GM13977 (cell line): Measurements from ENCODE around the gene P3H2.

Source experiments
- DNase-seq: peaks from one replicate; pipeline ENCODE4 v3.0.0; 2012; ENCODE audit warnings: low spot score
- in situ Hi-C: fragments of 300-500 bp; cut with MboI; formaldehyde crosslinking; loops from one replicate; pipeline ENCODE4 v1.12.0; 2022; ENCODE audit warnings: low sequenced_read_pairs, low pct_unique_long_range_greater_than_20kb, mixed read lengths, inconsistent platforms; ENCODE audit not compliant: unreplicated experiment
- TF ChIP-seq, protein P1 (sequence below): IDR thresholded peaks from 2 replicates; pipeline ENCODE4 v1.5.1; 2012; ENCODE audit warnings: mild to moderate bottlenecking, control low read depth; ENCODE audit not compliant: insufficient read depth; ENCODE audit errors: extremely low read depth, missing control alignments

Gene P3H2

GRCh38 chr3:190059242-190059590 lies 61.5 kb downstream of the P3H2 start:
- TF ChIP-seq, protein P1, sequence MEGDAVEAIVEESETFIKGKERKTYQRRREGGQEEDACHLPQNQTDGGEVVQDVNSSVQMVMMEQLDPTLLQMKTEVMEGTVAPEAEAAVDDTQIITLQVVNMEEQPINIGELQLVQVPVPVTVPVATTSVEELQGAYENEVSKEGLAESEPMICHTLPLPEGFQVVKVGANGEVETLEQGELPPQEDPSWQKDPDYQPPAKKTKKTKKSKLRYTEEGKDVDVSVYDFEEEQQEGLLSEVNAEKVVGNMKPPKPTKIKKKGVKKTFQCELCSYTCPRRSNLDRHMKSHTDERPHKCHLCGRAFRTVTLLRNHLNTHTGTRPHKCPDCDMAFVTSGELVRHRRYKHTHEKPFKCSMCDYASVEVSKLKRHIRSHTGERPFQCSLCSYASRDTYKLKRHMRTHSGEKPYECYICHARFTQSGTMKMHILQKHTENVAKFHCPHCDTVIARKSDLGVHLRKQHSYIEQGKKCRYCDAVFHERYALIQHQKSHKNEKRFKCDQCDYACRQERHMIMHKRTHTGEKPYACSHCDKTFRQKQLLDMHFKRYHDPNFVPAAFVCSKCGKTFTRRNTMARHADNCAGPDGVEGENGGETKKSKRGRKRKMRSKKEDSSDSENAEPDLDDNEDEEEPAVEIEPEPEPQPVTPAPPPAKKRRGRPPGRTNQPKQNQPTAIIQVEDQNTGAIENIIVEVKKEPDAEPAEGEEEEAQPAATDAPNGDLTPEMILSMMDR = no peak
- in situ Hi-C loops = no loop called here
- DNase-seq = no peak

DNA sequence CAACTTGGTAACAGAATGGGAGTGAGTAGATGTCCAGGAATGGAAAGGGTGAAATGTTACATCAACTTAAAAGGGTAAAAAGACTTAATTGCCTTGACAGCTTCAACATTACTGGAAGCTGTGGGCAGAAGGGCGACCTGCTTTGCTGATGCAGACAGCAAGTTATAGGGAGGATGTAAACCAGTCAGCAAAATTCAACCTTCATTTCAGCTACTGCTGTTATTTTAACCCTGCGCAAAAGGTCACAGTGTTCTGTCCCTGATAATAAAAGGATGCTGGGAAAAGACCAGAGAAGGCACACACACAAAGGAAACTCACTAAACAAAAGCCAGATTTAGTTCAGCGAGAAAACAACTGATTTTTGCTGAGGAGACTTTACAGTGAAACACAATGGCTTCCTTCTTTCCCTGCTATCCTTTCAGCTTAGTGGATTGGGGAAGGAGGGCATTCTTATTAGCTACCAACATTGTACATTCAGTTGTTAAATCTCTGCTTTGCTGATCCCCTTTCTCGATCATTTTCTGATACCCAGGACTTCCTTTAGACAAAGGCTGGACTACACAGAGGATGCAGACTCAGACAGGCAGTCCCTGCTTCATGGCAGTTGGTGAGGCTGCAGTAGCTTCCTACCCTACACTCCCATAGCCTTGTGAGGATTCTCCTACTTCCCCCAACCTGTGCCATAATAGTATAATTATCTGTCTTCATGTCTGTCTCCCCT lies 62.0 kb downstream of the P3H2 start:
- in situ Hi-C loops = no loop called here
- TF ChIP-seq, protein P1 = no peak
- no peak for DNase-seq

GRCh38 chr3:190056742-190057141 lies 64.0 kb downstream of the P3H2 start:
- DNase-seq = no peak
- TF ChIP-seq, protein P1 = no peak
- in situ Hi-C loops = no loop called here

DNA sequence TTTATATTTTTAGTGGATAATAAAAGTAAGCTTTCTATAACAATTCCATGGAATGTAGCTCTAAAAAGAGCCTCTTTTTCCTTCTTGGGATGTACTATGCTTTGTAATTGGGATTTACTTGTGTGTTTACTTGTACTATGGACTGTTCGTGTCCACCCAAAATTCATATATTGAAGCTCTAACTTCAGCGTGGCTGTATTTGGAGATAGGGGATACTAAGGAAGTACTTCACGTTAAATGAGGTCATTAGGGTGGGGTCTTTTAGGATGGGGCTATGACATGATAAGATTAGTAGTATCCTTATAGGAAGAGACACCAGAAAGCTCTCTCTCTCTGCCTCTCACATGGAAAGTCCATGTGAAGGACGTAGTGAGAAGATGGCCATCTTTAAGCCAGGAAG lies 64.9 kb downstream of the P3H2 start:
- DNase-seq = no peak
- TF ChIP-seq, protein P1 = no peak
- in situ Hi-C loops = no loop called here

- TF ChIP-seq, protein P1 = no peak
- DNase-seq = no peak
- in situ Hi-C loops = no loop called here
Observed at GRCh38 chr3:190053919-190054672, 66.6 kb downstream of the P3H2 start.

DNA sequence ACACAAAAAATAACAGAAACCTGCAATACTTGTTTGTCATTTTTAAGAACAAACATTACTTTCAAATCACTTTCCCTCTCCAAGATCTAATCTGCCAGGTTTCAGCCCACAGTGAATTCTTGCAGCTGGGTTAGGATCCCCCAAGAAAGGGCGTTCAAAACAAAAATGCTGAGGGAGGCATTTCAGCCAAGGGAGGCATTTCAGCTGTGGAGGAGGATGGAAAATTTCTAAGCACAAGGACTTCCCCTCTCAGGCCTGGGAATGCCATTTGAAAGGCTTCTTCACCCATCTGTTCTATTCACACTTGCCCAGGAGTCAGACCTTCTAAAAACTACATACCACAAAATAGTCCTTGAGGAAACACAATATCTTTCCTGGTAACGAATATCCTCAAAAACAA lies 69.1 kb downstream of the P3H2 start:
- no peak for DNase-seq
- TF ChIP-seq, protein P1 = no peak
- in situ Hi-C loops = no loop called here
